GM23338 (cell line): ENCODE measurements around the gene SLC8A1.

ENCODE experiments used
- CREB1 ChIP-seq: fragments of 250-450 bp; sonication (Bioruptor Pico); IDR thresholded peaks from 2 replicates; pipeline ENCODE4 v1.5.0; 2020; ENCODE audit warnings: low read depth, mild to moderate bottlenecking, moderate library complexity
- EZH2 ChIP-seq: fragments of 200-600 bp; sonication (generic); IDR thresholded peaks from one replicate; pipeline ENCODE4 v1.8.0; 2017; ENCODE audit warnings: antibody characterized with exemption, mild to moderate bottlenecking, low read depth; ENCODE audit not compliant: unreplicated experiment
- EZH2phosphoT487 ChIP-seq: fragments of 200-600 bp; sonication (generic); IDR thresholded peaks from one replicate; pipeline ENCODE4 v1.8.1; 2018; ENCODE audit warnings: antibody characterized with exemption; ENCODE audit not compliant: unreplicated experiment
- JUNB ChIP-seq: IDR thresholded peaks from one replicate; pipeline ENCODE4 v1.6.1; 2016; ENCODE audit warnings: antibody characterized with exemption; ENCODE audit not compliant: unreplicated experiment
- NANOG ChIP-seq: IDR thresholded peaks from 2 replicates; pipeline ENCODE4 v1.6.1; 2016; ENCODE audit warnings: antibody characterized with exemption, borderline replicate concordance
- POLR2AphosphoS5 ChIP-seq: IDR thresholded peaks from 2 replicates; pipeline ENCODE4 v1.6.1; 2016; ENCODE audit warnings: antibody characterized with exemption, low read depth
- STAT1 ChIP-seq: IDR thresholded peaks from one replicate; pipeline ENCODE4 v1.6.1; 2016; ENCODE audit warnings: antibody characterized with exemption; ENCODE audit not compliant: unreplicated experiment
- ZNF114 ChIP-seq: fragments of 250-450 bp; sonication (Bioruptor Pico); IDR thresholded peaks from 2 replicates; pipeline ENCODE4 v1.5.0; 2020; ENCODE audit warnings: mild to moderate bottlenecking, moderate library complexity
- ZNF331 ChIP-seq: fragments of 250-450 bp; sonication (Bioruptor Pico); IDR thresholded peaks from 2 replicates; pipeline ENCODE4 v1.5.0; 2020; ENCODE audit warnings: low read depth, mild to moderate bottlenecking, moderate library complexity
- TF ChIP-seq, protein P1 (sequence below), 2 experiments: fragments of 200-600 bp in 1 of 2; sonication (generic) in 1 of 2; conservative IDR thresholded peaks; 2 replicates each; pipeline versions ENCODE4 v1.5.1 to v1.6.1; 2016 to 2017; ENCODE audit warnings: antibody characterized with exemption in 2 of 2, low read depth in 2 of 2, mild to moderate bottlenecking in 2 of 2, moderate library complexity in 1 of 2
- TF ChIP-seq, protein P2 (sequence below): IDR thresholded peaks from 2 replicates; pipeline ENCODE4 v1.6.1; 2016; ENCODE audit warnings: antibody characterized with exemption
- TF ChIP-seq, protein P3 (sequence below): IDR thresholded peaks from one replicate; pipeline ENCODE4 v1.6.1; 2018; ENCODE audit warnings: antibody characterized with exemption; ENCODE audit not compliant: unreplicated experiment
- TF ChIP-seq, protein P4 (sequence below): fragments of 250-450 bp; sonication (Bioruptor Pico); IDR thresholded peaks from 2 replicates; pipeline ENCODE4 v1.5.0; 2020; ENCODE audit warnings: mild to moderate bottlenecking, moderate library complexity

DNA sequence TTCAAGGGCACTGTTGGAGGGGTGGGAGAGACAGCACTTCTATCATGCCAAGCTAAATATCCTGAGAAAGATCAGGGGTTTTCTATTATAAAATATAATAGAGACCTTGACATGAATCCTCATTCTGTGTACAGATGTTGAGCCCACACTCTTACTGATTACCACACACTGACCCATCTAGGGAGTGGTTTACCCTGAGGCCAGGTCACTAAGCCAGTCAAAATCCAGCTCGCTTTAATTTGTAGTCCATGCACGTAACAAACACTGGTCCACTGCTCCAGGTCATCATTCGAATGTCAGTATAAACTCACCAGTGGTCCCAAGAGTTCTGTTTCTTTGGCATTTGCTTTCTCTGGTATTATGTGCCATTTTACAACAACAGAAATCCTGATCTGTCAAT, 96.4 kb downstream of the SLC8A1 start:
- TF ChIP-seq, protein P1, sequence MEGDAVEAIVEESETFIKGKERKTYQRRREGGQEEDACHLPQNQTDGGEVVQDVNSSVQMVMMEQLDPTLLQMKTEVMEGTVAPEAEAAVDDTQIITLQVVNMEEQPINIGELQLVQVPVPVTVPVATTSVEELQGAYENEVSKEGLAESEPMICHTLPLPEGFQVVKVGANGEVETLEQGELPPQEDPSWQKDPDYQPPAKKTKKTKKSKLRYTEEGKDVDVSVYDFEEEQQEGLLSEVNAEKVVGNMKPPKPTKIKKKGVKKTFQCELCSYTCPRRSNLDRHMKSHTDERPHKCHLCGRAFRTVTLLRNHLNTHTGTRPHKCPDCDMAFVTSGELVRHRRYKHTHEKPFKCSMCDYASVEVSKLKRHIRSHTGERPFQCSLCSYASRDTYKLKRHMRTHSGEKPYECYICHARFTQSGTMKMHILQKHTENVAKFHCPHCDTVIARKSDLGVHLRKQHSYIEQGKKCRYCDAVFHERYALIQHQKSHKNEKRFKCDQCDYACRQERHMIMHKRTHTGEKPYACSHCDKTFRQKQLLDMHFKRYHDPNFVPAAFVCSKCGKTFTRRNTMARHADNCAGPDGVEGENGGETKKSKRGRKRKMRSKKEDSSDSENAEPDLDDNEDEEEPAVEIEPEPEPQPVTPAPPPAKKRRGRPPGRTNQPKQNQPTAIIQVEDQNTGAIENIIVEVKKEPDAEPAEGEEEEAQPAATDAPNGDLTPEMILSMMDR (conservative IDR thresholded peaks at IDR 0.05; ENCODE audit: low read depth in 2 of 2) = no peak
- TF ChIP-seq NANOG (no peak), EZH2 (no peak), CREB1 (no peak), EZH2phosphoT487 (no peak), JUNB (no peak), STAT1 (no peak), POLR2AphosphoS5 (no peak), ZNF114 (CRISPR knock-in tag) (no peak), ZNF331 (CRISPR knock-in tag) (no peak)
- TF ChIP-seq, protein P2, sequence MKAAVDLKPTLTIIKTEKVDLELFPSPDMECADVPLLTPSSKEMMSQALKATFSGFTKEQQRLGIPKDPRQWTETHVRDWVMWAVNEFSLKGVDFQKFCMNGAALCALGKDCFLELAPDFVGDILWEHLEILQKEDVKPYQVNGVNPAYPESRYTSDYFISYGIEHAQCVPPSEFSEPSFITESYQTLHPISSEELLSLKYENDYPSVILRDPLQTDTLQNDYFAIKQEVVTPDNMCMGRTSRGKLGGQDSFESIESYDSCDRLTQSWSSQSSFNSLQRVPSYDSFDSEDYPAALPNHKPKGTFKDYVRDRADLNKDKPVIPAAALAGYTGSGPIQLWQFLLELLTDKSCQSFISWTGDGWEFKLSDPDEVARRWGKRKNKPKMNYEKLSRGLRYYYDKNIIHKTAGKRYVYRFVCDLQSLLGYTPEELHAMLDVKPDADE = no peak
- TF ChIP-seq, protein P3, sequence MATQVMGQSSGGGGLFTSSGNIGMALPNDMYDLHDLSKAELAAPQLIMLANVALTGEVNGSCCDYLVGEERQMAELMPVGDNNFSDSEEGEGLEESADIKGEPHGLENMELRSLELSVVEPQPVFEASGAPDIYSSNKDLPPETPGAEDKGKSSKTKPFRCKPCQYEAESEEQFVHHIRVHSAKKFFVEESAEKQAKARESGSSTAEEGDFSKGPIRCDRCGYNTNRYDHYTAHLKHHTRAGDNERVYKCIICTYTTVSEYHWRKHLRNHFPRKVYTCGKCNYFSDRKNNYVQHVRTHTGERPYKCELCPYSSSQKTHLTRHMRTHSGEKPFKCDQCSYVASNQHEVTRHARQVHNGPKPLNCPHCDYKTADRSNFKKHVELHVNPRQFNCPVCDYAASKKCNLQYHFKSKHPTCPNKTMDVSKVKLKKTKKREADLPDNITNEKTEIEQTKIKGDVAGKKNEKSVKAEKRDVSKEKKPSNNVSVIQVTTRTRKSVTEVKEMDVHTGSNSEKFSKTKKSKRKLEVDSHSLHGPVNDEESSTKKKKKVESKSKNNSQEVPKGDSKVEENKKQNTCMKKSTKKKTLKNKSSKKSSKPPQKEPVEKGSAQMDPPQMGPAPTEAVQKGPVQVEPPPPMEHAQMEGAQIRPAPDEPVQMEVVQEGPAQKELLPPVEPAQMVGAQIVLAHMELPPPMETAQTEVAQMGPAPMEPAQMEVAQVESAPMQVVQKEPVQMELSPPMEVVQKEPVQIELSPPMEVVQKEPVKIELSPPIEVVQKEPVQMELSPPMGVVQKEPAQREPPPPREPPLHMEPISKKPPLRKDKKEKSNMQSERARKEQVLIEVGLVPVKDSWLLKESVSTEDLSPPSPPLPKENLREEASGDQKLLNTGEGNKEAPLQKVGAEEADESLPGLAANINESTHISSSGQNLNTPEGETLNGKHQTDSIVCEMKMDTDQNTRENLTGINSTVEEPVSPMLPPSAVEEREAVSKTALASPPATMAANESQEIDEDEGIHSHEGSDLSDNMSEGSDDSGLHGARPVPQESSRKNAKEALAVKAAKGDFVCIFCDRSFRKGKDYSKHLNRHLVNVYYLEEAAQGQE = no peak
- TF ChIP-seq, protein P4, sequence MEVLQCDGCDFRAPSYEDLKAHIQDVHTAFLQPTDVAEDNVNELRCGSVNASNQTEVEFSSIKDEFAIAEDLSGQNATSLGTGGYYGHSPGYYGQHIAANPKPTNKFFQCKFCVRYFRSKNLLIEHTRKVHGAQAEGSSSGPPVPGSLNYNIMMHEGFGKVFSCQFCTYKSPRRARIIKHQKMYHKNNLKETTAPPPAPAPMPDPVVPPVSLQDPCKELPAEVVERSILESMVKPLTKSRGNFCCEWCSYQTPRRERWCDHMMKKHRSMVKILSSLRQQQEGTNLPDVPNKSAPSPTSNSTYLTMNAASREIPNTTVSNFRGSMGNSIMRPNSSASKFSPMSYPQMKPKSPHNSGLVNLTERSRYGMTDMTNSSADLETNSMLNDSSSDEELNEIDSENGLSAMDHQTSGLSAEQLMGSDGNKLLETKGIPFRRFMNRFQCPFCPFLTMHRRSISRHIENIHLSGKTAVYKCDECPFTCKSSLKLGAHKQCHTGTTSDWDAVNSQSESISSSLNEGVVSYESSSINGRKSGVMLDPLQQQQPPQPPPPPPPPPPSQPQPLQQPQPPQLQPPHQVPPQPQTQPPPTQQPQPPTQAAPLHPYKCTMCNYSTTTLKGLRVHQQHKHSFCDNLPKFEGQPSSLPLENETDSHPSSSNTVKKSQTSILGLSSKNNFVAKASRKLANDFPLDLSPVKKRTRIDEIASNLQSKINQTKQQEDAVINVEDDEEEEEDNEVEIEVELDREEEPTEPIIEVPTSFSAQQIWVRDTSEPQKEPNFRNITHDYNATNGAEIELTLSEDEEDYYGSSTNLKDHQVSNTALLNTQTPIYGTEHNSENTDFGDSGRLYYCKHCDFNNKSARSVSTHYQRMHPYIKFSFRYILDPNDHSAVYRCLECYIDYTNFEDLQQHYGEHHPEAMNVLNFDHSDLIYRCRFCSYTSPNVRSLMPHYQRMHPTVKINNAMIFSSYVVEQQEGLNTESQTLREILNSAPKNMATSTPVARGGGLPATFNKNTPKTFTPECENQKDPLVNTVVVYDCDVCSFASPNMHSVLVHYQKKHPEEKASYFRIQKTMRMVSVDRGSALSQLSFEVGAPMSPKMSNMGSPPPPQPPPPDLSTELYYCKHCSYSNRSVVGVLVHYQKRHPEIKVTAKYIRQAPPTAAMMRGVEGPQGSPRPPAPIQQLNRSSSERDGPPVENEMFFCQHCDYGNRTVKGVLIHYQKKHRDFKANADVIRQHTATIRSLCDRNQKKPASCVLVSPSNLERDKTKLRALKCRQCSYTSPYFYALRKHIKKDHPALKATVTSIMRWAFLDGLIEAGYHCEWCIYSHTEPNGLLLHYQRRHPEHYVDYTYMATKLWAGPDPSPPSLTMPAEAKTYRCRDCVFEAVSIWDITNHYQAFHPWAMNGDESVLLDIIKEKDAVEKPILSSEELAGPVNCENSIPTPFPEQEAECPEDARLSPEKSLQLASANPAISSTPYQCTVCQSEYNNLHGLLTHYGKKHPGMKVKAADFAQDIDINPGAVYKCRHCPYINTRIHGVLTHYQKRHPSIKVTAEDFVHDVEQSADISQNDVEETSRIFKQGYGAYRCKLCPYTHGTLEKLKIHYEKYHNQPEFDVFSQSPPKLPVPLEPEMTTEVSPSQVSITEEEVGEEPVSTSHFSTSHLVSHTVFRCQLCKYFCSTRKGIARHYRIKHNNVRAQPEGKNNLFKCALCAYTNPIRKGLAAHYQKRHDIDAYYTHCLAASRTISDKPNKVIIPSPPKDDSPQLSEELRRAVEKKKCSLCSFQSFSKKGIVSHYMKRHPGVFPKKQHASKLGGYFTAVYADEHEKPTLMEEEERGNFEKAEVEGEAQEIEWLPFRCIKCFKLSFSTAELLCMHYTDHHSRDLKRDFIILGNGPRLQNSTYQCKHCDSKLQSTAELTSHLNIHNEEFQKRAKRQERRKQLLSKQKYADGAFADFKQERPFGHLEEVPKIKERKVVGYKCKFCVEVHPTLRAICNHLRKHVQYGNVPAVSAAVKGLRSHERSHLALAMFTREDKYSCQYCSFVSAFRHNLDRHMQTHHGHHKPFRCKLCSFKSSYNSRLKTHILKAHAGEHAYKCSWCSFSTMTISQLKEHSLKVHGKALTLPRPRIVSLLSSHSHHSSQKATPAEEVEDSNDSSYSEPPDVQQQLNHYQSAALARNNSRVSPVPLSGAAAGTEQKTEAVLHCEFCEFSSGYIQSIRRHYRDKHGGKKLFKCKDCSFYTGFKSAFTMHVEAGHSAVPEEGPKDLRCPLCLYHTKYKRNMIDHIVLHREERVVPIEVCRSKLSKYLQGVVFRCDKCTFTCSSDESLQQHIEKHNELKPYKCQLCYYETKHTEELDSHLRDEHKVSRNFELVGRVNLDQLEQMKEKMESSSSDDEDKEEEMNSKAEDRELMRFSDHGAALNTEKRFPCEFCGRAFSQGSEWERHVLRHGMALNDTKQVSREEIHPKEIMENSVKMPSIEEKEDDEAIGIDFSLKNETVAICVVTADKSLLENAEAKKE (CRISPR knock-in tag) = no peak
